GM10248 (cell line): ENCODE results near the gene TCF12.

Experiments
- CTCF ChIA-PET: fragments of 300-600 bp; sonication (Branson Sonifier 250); formaldehyde crosslinking; extraction: SDS; loops from one replicate; lab custom pipeline; 2021; ENCODE audit warnings: antibody characterized with exemption; lab: Yijun Ruan, JAX
- POLR2A ChIA-PET: fragments of 350-650 bp; sonication (Branson Sonifier 250); formaldehyde crosslinking; extraction: SDS; loops from one replicate; lab custom pipeline; 2020; ENCODE audit warnings: antibody characterized with exemption; lab: Yijun Ruan, JAX
- DNase-seq: peaks from one replicate; pipeline ENCODE4 v3.0.0; 2012; ENCODE audit errors: extremely low spot score
- TF ChIP-seq, protein P1 (sequence below): IDR thresholded peaks from 2 replicates; pipeline ENCODE4 v1.5.1; 2012; ENCODE audit warnings: mild to moderate bottlenecking, low read depth; ENCODE audit errors: extremely low read depth, missing control alignments, control extremely low read depth

Gene TCF12

DNA sequence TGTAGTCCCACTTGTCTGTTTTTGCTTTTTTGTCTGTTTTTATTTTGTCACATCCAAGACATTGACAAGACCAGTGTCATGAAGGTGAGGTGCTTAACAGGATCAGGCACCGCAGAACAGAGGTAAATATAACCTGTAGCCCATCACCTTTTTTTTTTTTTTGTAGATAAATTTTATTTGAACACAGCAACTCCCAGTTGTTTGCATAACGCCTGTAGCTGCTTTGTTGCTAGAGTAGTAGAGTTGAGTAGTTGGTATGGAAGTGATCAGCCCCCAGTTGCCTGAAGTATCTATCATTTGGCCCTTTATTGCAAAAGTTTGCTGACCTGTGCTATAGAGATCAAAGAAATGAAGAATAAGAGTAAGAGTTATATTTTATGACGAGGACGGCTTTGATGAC, 135.0 kb downstream of the TCF12 start:
- TF ChIP-seq, protein P1, sequence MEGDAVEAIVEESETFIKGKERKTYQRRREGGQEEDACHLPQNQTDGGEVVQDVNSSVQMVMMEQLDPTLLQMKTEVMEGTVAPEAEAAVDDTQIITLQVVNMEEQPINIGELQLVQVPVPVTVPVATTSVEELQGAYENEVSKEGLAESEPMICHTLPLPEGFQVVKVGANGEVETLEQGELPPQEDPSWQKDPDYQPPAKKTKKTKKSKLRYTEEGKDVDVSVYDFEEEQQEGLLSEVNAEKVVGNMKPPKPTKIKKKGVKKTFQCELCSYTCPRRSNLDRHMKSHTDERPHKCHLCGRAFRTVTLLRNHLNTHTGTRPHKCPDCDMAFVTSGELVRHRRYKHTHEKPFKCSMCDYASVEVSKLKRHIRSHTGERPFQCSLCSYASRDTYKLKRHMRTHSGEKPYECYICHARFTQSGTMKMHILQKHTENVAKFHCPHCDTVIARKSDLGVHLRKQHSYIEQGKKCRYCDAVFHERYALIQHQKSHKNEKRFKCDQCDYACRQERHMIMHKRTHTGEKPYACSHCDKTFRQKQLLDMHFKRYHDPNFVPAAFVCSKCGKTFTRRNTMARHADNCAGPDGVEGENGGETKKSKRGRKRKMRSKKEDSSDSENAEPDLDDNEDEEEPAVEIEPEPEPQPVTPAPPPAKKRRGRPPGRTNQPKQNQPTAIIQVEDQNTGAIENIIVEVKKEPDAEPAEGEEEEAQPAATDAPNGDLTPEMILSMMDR, result no peak
- DNase-seq, result no peak
- ChIA-PET POLR2A (no interaction called here), CTCF (interaction anchor here (1.3 kb wide), 2 partner anchors 8 to 15 kb away, joined by 3 to 4 read pairs; no protein-coding TSS in a partner anchor)

DNA sequence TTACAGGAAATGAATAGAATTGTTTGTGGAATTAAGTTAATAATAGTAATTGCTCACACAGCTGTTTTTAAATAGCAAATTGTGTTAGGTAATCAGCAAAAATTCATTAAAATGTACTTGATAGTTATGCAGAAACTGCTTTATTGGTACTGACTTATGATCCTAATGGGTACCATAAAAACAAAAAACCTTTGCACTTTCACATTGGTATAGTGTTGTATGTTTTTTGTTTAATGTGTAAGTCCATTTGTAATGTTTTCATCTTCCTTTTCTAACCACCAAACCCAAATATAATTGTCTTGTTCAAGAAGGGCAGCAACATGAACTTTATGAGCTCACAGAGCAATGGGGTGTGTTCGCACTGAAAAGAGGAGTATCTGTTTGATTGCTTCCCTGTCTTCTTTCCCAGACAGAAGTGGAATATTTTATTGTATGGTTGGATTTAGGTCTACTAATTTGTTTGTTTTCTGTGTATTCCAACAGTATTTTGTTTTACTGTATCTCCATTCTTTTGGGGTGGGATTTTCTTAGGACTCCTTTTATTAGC, 135.8 kb downstream of the TCF12 start:
- no peak for DNase-seq
- TF ChIP-seq, protein P1, result no peak
- ChIA-PET CTCF (no interaction called here), POLR2A (interaction anchor here (0.6 kb wide), 1 partner anchor 163 kb away, joined by 3 read pairs; no protein-coding TSS in a partner anchor)

DNA sequence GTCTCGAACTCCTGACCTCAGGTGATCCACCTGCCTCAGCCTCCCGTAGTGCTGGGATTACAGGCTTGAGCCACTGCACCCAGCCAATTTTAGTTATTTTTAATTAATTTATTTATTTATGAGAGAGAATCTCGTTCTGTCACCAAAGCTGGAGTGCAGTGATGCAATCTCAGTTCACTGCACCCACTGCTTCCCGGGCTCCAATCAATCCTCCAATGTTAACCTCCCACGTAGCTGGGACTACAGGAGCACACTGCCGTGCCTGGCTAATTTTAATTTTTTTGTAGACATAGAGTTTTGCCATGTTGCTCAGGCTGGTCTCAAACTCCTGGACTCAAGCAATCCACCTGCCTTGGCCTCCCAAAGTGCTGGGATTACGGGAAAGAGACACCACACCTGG, 137.9 kb downstream of the TCF12 start:
- TF ChIP-seq, protein P1, result no peak
- DNase-seq, result no peak
- ChIA-PET POLR2A (no interaction called here), CTCF (no interaction called here)

DNA sequence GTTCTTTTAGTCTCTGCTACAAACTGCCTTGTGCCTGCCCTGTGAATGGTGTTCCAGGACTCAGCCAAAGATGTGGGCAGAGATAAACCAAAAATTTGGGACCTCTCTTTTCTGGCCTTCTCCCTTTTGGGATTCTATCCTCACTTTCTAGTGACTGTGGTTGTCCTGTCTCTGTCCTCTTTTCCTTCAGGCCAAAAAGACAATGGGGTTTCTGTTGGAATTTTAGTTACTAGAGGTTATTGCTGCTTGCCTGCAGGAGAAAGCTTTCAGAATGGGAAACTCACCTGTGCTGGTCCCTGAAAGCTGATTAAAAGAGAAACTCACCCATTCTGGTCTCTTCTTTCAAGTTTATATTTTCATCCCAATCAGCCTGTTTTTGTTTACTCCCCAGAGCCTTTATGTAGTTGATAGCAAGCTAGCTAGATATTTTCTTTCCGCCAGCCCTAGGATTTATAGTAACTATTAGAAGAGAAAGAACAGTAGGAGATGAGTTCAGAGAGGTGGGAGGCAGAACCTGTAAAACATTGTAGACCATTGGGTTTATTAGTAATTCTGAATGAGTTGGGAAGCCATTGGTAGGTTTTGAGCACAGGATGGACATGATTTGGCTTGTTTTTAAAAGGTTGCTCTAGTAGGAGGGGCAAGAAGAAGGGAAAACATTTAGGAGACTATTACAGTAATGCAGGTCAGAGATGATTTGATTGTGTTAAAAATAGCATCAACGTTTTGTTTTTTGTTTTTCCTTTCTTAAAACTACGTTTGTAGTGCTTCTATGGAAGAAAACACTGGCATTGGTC, 138.9 kb downstream of the TCF12 start:
- ChIA-PET POLR2A (no interaction called here), CTCF (interaction anchor here (1.5 kb wide), 1 partner anchor 48 kb away, joined by 4 read pairs; no protein-coding TSS in a partner anchor)

DNA sequence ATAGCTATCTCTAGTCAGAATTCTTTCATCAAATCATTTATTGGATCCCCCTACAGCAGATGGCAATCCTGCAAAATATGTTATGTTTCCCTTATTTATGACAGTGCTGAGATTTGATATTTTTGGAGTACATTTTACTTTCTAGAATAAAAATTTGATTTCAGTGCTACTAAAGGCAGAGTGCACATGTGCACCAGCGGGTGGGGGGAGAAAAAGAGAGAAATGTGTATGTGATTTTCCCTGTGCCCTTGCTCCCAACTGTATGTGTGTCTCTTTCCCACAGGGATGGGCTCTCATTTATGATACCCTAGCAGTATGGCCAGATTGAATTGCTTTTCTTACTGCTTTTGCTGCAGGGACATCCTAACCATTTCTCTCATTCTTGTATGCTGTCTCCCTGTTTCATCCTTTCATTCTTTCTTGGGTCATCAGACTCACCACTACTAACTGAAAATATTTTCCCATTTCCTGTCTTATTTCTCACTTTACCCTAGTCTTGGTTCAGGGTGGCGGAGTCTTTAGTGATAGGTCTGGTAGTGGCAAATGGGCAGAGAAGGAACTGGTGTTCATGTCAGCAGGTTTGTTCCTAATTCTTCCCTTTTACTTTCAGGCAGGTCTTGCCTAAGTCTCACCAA, 140.7 kb downstream of the TCF12 start:
- TF ChIP-seq, protein P1, result no peak
- CTCF ChIA-PET, result interaction anchor here (1.3 kb wide), 1 partner anchor 22 kb away, joined by 3 read pairs; no protein-coding TSS in a partner anchor
- POLR2A ChIA-PET, result no interaction called here

More for the DNA sequence above, 138.9 kb downstream of the TCF12 start:
- no peak for DNase-seq
- TF ChIP-seq, protein P1, result no peak

DNA sequence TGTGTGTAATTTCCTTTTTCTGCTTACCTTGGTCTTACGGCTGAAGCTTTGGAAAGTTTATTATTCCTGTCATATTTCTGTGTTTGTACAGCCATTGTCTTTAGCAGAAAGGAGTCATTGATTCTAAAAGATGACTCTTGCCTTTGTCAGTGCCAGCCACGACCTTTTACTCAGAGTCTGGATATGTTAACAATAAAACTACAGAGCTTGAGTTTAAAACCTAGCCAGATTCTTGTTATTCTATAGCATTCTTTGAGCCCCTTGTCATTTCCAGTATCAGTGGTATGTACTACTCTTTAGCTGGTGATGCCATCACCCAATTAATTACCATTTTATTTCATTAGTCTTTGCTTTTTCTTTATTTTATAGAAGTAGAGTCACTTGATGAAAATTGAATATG, 142.4 kb downstream of the TCF12 start:
- POLR2A ChIA-PET, result interaction anchor here (0.6 kb wide), 1 partner anchor 130 kb away, joined by 3 read pairs; no protein-coding TSS in a partner anchor
- TF ChIP-seq, protein P1, result no peak
- CTCF ChIA-PET, result no interaction called here
- no peak for DNase-seq

More for the DNA sequence above, 140.7 kb downstream of the TCF12 start:
- DNase-seq, result no peak
